ENCODE results near the gene CLDND2.

- no peak for TF ChIP-seq EZH2 (IDR thresholded peaks at IDR 0.05)
- TF ChIP-seq, protein P1, sequence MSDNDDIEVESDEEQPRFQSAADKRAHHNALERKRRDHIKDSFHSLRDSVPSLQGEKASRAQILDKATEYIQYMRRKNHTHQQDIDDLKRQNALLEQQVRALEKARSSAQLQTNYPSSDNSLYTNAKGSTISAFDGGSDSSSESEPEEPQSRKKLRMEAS (IDR thresholded peaks at IDR 0.05): no peak
- TF ChIP-seq, protein P2, sequence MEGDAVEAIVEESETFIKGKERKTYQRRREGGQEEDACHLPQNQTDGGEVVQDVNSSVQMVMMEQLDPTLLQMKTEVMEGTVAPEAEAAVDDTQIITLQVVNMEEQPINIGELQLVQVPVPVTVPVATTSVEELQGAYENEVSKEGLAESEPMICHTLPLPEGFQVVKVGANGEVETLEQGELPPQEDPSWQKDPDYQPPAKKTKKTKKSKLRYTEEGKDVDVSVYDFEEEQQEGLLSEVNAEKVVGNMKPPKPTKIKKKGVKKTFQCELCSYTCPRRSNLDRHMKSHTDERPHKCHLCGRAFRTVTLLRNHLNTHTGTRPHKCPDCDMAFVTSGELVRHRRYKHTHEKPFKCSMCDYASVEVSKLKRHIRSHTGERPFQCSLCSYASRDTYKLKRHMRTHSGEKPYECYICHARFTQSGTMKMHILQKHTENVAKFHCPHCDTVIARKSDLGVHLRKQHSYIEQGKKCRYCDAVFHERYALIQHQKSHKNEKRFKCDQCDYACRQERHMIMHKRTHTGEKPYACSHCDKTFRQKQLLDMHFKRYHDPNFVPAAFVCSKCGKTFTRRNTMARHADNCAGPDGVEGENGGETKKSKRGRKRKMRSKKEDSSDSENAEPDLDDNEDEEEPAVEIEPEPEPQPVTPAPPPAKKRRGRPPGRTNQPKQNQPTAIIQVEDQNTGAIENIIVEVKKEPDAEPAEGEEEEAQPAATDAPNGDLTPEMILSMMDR (IDR thresholded peaks at IDR 0.05 in 2 of 3, conservative IDR thresholded peaks at IDR 0.05 in 1 of 3; ENCODE audit: borderline replicate concordance in 1 of 3, insufficient read depth in 1 of 3, low read depth in 2 of 3, low read length in 2 of 3): no peak
Observed at GRCh38 chr19:51396175-51396574, 27.4 kb upstream of the CLDND2 start.
